ENCODE measurements around the gene PLIN5.
A peak's percentile ranks its signal among the peaks of the same experiment; 100 is the strongest.

The PLIN5 gene

DNA sequence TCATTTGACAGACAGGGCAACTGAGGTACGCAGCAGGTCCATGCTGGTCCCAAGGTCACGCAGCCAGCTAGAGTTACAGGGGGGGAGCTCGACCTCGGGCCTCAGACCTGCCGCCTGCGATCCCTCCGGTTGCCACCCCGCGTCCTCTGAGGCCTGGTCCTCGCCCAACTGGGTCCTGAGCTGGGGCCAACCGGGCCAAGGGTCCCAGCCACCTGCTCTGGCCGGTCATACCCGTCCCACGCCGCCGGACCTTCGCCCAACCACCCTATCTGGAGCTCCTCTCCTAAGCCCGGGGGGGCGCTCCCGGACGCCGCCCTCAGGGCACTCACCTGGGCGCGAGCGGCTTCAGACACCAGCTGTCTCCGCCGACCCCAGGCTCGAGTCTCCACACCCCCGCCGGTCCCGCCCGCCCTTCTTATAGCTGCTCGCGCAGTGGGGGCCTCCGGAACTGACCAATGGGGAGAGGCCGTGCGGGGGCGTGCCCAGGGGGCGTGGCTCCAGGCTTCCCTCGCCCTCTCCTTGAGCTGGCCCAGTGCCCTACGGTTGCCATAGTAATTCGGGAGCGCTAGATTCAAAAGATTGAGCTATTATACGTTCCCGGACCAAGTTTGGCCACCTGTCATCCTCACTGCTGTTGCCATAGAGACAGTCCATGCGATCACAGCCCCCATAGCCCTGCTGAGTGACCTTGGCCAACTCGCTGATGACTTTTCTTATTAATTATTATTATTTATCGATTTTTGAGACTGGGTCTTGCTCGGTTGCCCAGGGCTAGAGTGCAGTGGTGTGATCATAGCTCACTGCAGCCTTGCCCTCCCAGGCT lies at the start of gene PLIN5:
PLIN5 (minus strand) TSS at position 389 of the 823 bp plus-strand sequence. CDS start 1,150 bp downstream, outside the sequence.
- peak; percentile 40 for DNase-seq

- peak; percentile 34 for DNase-seq
Observed at GRCh38 chr19:4583961-4584669, 49.1 kb upstream of the PLIN5 start.

- no peak for DNase-seq
Observed at GRCh38 chr19:4582980-4583842, 48.2 kb upstream of the PLIN5 start.

DNA sequence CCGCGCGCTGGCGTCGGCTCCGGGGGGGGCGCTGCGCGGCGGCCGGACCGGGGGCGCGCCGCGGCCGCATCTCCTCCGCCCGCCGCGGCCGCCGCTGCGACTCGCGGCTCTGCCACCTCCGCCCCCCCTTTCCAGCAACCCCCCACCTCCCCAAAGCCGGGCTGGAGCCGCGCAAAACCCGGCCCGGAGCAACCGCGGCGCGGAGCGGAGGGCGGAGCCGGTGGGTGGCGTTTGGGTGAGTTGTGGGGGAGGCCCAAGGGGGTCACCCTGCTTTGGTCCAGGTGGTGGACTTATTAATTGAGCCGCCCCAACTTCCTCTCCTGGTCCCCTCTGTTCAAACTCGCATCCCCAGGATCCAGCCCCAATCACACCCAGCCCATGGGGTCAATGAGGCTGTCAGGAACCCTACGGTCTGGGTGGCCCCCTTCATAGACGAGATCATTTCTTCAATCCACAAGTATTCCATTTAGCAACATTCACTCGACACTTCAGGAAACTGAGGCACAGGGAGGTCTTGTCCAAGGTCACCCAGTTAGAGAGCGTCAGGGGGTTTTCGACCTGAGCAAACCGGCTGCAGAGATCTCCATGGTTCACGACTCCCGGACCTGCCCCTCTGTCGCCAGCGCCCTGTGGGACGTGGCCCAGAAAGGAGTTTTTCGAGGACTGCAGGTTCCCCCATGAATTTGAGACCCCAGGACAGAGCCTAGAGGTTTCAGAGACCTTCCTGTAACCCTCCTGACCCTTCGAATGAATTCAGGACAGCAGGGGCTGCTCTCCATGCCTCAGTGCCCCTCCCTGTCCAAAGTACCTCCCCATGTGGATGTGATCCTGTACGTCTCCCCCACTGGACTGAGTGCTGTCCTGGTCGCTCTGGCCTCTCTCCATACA lies 46.9 kb upstream of the PLIN5 start:
- DNase-seq: no peak

DNA sequence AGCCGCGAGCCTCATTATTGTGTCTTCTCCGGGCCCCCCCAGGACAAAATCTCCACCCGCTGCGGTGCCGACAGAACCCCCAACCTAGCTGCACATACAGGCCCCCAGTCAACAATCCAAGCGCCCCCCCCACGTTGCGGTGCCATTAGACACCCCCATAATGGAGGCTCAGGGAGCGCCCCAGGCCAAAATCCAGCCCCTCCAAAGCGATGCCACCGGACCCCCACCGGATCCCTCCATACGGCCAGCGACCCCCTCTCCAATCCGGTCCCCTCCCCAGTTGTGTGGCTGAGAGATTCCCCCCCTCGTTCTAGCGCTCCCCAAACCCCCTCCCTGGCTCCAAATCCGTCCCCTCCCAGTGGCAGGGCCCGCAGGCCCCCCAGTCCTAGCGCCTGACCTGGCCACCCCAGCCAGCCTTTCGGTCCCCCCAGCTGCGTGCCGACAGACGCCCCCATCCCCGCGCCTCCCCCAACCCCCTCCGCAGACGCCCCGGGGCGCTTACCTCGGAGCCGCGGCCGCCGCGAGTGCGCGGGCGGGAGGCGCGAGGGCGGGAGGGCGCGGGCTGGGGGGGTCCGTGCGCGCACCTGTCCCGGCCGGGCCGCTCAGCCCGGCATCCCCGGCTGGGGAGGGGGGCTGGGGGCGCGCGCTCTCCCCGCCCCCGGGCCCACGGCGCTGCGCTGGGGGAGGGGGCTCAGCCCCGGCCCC lies 46.1 kb upstream of the PLIN5 start:
- DNase-seq: no peak

DNA sequence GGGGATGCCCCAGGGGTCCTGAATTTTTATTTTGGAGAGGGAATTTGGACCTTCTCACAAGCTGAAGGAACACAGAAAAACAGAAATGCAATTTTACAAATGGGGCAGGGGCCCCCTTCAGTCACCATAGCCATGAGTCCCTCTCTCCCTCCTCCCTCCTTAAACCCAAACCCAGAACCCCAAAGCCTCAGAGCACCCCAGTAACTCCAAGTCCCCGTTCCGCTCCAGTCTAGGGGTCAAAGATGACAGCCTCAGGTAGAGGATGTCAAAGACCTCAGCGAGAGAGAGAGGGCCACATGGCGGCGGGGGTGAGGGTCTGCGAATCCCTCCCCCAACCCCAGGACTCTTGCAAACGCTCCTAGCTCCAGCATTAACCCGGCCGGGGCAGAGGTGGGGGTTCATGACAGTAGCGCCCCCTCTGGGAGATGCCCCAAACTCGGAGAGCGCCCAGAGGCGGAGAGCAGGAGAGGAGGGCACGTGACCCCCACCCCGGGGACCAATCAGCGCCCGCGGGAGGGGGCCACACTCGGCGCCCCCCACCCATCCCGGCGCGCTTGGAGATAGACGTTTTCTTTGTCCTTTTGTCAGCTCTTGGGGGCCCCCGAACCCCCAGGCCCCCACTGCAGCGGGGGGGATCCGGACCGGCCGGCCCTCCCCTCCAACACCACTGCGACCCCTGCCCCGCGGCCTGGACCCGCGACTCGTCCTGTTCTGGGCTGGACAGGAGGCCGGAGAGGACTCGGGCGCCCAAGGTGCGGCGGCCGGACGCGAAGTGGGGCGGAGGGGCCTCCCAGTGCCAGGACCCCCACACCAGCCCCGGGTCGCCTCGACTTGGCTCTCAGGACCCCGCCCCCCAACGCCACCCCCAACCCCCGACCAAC lies 45.2 kb upstream of the PLIN5 start:
- no peak for DNase-seq

- no peak for DNase-seq
Observed at GRCh38 chr19:4579389-4579788, 44.4 kb upstream of the PLIN5 start.

DNA sequence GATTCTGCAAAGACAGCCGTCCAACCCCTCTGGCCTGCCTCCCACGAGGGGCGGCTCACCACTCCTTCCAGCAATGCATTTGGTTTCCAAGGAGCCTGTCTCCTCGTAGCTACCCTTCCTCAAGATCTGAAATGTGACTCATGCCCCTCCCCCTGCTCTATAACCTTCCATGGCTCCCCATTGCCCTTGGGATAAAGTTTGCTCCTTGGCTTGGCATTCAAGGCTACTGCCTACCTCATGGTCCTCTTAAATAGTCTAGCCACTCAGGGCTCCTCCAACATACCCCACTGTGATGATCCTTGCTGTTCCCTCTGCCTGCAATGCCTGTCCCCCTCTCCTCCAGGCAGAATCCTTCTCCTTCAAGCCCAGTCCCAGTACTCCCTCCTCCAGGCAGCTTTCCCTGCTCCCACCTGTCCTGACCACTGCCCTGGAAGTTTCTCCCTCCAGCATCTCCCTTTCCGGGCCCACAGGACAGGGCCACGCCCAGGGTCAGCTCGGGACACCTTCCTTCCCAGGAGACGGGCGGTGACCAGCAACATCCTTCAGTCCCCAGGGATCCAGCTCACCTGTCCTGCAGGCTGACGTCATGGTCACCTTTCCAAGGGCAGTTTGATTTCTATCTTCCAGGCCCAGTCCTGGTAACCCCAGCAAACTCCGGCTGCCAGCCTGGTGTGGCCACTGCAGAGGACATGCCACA lies 43.7 kb upstream of the PLIN5 start:
- DNase-seq: no peak

DNA sequence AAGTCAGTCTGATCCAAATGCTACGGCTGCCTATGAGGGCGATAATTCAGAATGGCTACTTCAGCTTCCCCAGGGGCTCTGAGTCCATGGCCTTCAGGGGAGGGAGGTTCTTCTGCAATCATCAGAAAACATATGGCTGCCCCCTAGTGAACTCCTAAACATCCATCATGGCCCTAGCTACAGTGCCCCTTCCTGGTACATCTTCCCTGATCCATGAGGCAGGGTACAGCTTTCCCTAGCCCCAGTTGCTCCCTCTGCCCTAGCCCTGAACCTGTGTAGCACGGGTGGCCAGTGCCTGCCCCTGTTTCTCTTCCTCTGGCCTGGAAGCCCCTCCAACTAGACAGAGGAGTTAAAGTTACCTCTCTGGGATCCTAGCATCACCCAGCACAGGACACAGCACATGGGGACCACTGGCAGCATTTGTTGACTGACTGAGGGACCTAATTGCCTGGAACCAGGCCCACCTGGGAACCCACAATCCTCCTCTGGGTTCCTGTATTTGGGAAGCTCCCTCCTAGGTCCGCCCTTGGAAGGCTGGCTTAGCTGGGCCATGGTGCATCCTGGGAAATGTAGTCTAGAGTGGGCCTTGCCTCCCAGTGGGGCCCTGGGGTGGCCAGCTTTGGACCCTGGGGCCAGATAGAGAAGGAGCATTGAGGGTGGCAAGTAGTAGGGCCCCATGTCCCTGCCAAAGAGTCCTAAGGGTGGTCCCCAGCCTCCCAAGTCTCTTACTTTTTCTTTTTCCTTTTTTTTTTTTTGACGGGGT lies 42.2 kb upstream of the PLIN5 start:
- no peak for DNase-seq

- peak; percentile 71 for DNase-seq
Observed at GRCh38 chr19:4576016-4576933, 41.3 kb upstream of the PLIN5 start.

- no peak for DNase-seq
Observed at GRCh38 chr19:4575267-4576015, 40.4 kb upstream of the PLIN5 start.

DNA sequence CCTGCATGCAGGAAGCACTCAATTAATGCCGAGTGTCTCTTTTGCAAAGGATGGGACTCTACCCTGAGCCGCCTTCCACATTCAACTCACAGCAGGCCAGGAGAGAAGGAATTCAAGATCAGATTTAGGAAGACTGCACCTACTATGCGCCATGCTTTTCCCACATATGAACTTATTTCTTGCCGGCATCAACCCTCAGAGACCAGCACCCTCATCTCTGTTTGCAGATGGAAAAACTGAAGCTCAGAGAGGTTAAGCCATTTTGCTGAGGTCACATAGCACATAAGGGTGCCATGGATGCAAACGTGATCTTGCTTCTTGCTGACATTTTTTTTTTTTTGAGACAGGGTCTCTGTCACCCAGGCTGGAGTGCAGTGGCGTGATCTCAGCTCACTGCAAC lies 38.7 kb upstream of the PLIN5 start:
- no peak for DNase-seq

- DNase-seq: no peak
Observed at GRCh38 chr19:4571305-4571917, 36.4 kb upstream of the PLIN5 start.

DNA sequence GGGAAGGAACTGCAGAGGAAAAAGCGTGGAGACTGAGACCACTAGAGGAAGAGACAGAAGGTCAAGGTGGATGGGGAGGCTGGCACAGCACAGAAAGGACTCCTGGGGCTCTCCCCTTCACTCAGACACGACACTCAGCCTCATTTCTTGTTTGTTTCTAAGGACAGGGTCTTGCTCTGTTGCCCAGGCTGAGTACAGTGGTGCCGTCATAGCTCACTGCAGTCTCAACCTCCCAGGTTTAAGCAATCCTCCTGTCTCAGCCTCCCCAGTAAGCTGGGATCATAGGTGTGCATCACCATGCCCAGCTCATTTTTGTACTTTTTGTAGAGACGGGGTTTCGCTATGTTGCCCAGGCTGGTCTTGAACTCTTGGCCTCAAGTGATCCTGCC lies 35.9 kb upstream of the PLIN5 start:
- DNase-seq: no peak

- DNase-seq: no peak
Observed at GRCh38 chr19:4570402-4570801, 35.4 kb upstream of the PLIN5 start.

- DNase-seq: no peak
Observed at GRCh38 chr19:4568886-4569285, 33.9 kb upstream of the PLIN5 start.

DNA sequence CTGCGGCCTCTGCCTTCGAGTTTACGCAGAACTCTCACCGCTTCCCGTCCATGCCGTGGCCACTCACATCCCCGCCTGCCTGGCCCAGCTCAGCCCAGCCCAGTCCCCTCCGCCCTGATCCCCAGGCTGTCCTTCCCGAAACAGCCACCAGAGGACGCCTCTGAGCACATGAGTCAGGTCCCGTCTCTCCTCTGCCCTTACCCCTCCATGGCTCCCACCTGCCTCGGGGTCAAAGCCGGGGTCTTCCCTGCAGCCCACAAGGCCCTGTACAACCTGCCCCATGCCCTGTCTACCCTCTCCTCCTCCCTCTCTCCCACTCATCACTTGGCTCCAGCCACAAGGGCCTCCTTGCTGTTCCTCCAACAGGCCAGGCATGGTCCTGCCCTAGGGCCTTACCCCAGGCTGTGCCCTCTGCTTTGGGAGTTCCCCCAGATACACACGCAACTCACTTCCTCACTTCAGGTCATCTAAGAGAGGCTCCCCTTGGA lies 32.6 kb upstream of the PLIN5 start:
- DNase-seq: peak; percentile 63

Measured in activated CD4-positive, alpha-beta T cell treated with anti-CD3 and anti-CD28 coated beads, Interleukin-10, Interleukin-2, amounts not matched to agents 100 ng/mL and 50 ng/mL, durations not matched to agents 16 hours and 8 hours (primary cell).